HG03342 (cell line): ENCODE results near the gene CDY1B.
"Not testable (repeated sequence)": the region's sequence is repeated elsewhere in the genome, so short reads cannot be mapped to it uniquely, and the experiment has no call there.

ENCODE experiments used
- ATAC-seq: cut with Tn5 transposase; IDR thresholded peaks from one replicate; pipeline ENCODE4 v1.9.1; 2021; ENCODE audit warnings: mild to moderate bottlenecking, moderate library complexity; ENCODE audit not compliant: unreplicated experiment

Gene CDY1B, protein sequence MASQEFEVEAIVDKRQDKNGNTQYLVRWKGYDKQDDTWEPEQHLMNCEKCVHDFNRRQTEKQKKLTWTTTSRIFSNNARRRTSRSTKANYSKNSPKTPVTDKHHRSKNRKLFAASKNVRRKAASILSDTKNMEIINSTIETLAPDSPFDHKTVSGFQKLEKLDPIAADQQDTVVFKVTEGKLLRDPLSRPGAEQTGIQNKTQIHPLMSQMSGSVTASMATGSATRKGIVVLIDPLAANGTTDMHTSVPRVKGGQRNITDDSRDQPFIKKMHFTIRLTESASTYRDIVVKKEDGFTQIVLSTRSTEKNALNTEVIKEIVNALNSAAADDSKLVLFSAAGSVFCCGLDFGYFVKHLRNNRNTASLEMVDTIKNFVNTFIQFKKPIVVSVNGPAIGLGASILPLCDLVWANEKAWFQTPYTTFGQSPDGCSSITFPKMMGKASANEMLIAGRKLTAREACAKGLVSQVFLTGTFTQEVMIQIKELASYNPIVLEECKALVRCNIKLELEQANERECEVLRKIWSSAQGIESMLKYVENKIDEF

DNA sequence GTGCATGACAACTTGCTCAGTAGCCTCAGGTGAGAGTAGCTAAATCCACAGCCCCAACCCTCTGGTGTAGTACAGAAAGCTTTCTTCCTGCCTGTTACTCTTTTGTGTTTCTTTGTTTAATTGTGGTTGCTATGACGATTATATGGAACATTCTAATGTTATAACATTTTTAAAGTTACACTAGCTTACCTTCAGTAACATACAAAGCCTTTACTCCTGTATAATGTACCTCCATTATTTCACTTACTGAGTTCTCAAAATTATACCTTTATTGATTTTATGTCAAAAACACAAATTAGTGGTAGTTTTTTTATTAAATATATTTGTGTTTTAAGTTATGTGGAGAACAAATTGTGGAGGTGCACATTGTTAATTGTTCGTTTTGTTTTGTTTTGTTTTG lies at the start of gene CDY1B:
TSS of gene CDY1B (minus strand) at position 101 of the 400 bp plus-strand sequence. CDS start 331 bp downstream, outside the sequence.
- not testable (repeated sequence) for ATAC-seq

DNA sequence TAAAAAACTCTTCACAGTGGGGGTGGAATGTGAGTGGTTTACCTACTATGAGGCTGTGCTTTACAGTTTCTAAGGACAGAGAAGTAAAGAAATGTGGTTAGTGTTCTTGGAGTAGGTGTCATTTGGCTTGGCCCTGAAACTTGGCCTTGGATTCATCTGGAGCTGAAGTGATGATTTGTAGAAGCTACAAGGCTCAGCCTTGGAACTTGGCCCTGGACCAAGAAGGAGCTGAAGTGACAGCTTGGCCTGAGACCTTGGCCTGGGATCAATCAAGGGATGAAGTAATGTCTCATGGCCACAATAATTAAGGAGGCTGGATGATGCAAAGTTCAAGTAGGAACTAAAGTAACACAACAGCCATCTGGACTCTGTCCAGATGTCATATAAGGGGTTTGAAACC lies 1.7 kb upstream of the CDY1B start:
- not testable (repeated sequence) for ATAC-seq

DNA sequence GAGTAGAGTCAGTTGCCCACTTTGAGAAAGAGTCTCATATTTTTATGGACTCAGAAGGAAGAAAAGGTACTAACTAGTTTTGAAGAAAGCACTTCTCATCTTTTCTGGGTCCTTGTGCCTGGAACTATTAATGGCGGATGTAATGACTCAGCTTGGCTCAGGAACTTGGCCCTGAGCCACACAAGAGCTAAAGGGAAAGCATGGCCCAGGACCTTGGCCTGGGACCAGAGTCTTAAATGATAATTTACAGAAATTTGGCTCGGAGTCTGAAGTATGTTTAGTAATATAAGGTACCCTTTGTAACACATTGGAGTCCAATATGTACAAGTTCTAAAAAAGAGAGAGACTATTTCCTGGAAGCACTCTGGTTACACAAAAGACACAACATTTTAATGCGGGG lies 4.6 kb downstream of the CDY1B start:
- not testable (repeated sequence) for ATAC-seq

DNA sequence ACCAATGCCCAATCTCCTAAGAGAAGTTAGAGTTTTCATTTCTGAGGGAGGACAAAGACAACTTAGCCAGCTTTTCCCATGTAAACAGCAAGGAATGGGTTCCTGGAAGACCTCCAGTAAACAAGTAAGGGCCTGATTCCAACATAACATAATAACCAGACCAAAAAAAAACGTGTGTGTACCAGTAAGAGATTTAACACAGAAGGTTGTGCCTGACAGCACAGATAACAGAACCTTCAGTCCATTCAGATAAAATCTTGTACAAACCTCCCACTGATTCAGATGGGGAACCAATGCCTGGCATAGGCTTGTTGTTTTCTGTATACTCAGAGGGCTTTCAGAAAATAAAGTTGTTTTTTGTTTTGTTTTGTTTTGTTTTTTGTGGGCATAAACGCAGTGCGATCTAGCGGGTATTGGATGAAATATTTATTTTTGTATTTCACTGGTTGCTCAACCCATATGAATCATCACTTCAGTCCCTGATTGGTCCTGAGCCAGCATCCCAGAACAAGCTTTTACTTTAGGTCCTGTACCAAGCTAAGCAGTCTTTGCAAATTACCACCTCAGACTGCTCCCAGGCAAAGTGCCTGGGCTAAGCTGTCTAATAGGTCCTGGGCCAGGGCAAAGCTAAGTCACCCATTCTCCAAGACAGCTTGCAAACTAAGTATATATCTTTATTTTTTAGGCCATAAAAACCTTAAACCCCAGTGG lies 8.7 kb downstream of the CDY1B start:
- ATAC-seq, result not testable (repeated sequence)

DNA sequence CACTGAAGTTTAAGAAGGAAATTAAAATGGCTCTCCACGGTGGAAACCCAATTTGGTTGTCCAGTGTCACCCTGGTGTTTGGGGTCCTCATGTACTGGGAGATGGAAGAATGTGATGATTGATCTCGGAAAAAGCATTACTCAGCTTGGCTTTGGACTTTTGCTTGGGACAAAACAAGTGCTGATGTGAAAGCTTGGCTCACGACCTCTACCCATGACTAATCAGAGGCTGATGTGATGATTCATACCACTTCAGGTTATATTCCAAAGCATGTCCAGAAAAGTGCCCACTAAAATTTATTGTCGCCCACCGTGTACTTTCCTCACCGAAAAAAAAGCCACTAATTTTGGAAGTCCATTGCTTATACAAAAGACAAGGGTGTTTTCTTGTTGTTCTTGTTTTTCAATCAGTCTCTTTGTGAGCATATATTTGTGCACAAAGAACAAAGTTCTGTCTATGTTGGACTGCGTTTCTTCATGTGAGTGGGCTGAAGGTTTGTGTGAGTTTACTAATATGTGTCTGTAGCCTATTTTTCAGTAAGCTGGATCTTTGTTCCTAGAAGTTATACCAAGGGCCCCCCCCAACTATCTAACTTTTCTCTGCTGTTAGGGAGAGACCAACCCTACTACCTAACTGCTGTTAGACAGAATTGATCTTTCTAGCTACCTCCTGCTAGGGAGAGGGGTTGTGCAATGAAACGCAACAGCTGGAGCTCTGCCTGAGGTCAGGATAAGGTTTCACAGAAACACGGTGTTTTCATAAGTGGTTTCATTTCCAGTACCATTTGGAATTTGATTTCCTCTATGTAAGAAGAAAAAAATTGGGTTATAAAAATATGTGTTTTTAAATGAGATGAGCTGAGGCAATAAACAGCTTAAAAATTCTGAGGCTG lies 21.4 kb downstream of the CDY1B start:
- not testable (repeated sequence) for ATAC-seq
